ENCODE results near the gene EP300. TPM values are rescaled to one million over a fixed set of nuclear protein-coding genes. Genes with fewer than 3 reads are reported as not detected.

Gene EP300
- polyA plus RNA-seq, 1 experiment: 13.0 TPM

DNA sequence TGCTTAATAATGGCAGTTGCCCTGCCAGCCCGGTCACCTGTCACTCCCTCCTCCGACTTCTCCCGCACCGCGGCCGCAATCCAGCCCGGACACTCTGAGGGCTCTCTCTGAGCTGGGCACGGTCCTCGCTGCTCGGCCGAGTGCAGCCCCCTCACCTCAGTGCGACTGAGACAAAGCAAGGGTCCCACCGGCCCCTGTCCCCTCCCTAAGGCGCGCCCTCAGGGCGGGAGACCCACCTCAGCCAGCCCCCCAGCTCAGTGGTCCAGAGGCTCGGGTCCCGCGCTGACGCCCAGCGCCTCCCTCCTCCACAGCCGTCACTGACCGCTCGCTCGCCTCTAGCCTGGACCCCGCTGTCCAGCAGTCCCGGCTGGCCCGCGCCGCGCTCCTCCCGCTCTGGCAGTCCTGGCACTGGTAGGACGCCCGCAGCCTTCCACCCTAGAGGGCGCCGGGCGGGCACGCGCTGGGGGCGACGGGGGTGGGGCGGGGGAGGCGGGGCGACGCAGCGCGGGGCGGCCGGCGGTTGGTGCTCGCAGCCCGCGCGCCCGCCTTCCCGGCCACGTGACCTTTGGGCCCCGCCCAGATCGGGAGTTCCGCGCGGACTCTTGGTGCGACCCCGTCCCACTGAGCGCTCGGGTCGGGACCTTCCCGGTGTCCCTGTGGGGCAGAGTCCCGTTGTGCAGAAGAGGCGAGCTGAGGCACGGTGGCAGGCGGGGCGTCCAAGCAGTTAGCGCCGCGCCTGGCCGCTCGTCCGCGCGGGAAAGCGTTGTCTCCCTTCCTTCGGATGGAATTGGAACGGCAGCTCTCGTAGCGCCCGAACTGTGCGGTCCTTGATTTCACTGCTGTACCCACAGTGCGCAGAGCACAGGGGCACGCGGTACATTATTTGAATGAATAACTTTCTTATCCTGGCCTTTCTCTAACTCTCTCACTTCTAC, 104.9 kb downstream of the EP300 start:
- DNase-seq (ENCODE audit: low read depth): no peak
- H3K27me3 ChIP-seq (ENCODE audit: control insufficient read depth, insufficient read depth, low read length): no peaks in the 10 kb centered on the region; the same call in 1 of the 2 replicates
- peak overlapping the region; percentile 69 for H3K4me3 ChIP-seq (ENCODE audit: low read depth, low read length)
- POLR2A ChIA-PET: no interaction called here
- TF ChIP-seq, protein P1, sequence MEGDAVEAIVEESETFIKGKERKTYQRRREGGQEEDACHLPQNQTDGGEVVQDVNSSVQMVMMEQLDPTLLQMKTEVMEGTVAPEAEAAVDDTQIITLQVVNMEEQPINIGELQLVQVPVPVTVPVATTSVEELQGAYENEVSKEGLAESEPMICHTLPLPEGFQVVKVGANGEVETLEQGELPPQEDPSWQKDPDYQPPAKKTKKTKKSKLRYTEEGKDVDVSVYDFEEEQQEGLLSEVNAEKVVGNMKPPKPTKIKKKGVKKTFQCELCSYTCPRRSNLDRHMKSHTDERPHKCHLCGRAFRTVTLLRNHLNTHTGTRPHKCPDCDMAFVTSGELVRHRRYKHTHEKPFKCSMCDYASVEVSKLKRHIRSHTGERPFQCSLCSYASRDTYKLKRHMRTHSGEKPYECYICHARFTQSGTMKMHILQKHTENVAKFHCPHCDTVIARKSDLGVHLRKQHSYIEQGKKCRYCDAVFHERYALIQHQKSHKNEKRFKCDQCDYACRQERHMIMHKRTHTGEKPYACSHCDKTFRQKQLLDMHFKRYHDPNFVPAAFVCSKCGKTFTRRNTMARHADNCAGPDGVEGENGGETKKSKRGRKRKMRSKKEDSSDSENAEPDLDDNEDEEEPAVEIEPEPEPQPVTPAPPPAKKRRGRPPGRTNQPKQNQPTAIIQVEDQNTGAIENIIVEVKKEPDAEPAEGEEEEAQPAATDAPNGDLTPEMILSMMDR (IDR thresholded peaks at IDR 0.05; ENCODE audit: insufficient read depth, low read depth, low read length): peak; percentile 36
- CTCF ChIA-PET: interaction anchor here (0.8 to 1.3 kb wide), 4 partner anchors 42 to 346 kb away, joined by 3 read pairs; partner anchors contain the start of gene POLR3H
- H3K36me3 ChIP-seq (ENCODE audit: control insufficient read depth, insufficient read depth, low read length): no peaks in the 10 kb centered on the region

DNA sequence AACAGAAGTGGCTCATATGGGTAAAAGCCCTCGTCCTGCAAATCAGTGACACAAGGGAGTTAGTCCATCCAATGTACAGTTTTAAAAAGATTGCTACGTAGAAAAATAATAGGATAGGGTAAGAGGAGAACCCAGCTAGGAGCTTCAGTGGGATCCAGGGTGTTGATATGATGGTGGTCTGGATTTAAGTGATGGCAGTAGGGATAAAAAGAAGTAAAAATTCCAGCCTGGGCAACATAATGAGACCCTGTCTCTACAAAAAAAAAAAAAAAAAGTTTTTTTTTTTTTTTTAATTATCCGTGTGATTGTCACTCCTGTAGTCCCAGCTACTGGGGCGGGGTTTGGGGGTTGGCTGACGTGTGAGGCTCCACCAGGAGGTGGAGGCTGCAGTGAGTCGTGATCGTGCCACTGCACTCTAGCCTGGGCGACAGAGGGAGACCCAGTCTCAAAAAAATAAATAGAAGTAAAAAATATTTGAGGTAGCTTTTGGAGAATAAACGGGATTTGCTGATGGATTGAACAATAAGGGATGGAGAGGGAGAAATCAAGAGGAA, 105.7 kb downstream of the EP300 start:
- TF ChIP-seq, protein P1 (IDR thresholded peaks at IDR 0.05; ENCODE audit: insufficient read depth, low read depth, low read length): no peak
- H3K27me3 ChIP-seq (ENCODE audit: control insufficient read depth, insufficient read depth, low read length): no peaks in the 10 kb centered on the region; the same call in 1 of the 2 replicates
- H3K4me3 ChIP-seq (ENCODE audit: low read depth, low read length): peak overlapping the region; percentile 69
- no peaks in the 10 kb centered on the region for H3K36me3 ChIP-seq (ENCODE audit: control insufficient read depth, insufficient read depth, low read length)
- ChIA-PET CTCF (interaction anchor here (0.9 to 1.3 kb wide), 3 partner anchors 110 to 346 kb away, joined by 3 read pairs; partner anchors contain the start of gene POLR3H), POLR2A (no interaction called here)
- no peak for DNase-seq (ENCODE audit: low read depth)

DNA sequence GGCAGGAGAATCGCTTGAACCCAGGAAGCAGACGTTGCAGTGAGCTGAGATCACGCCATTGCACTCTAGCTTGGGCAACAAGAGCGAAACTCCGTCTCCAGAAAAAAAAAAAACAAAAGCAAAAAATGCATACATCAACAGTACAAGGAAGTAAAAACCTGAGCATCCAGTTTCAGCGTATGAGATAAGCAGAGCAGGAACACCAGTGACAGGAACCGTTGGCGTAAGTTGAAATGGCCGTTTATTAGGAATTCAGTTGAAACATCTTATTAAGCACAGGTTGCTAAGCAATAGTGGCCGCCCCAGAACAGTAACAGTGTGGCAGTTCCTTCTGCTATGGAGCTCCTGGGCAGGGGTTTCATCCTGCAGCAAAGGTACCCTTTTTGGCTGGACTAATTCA, 108.7 kb downstream of the EP300 start:
- ChIA-PET POLR2A (no interaction called here), CTCF (no interaction called here)
- DNase-seq (ENCODE audit: low read depth): no peak
- H3K36me3 ChIP-seq (ENCODE audit: control insufficient read depth, insufficient read depth, low read length): no peaks in the 10 kb centered on the region
- TF ChIP-seq, protein P1 (IDR thresholded peaks at IDR 0.05; ENCODE audit: insufficient read depth, low read depth, low read length): no peak
- no peak overlapping the region for H3K4me3 ChIP-seq (ENCODE audit: low read depth, low read length)
- H3K27me3 ChIP-seq (ENCODE audit: control insufficient read depth, insufficient read depth, low read length): no peaks in the 10 kb centered on the region; the same call in 1 of the 2 replicates

DNA sequence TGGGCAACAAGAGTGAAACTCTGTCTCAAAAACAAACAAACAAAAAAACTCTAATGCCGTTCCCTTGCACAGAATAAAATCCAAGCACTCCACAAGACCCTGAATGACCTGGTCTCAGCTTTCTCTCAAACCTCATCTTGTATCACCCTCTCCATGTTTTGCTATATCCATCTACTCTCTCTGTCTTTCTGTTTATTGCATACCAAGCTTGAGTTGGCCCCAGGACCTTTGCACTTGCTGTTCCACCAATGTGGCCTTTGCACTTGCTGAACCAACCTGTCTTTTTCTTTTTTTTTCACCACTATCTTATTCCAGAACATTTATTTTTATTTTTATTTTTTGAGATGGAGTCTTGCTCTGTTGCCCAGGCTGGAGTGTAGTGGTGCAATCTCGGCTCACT, 110.7 kb downstream of the EP300 start:
- no peak overlapping the region for H3K4me3 ChIP-seq (ENCODE audit: low read depth, low read length)
- no peak for DNase-seq (ENCODE audit: low read depth)
- TF ChIP-seq, protein P1 (IDR thresholded peaks at IDR 0.05; ENCODE audit: insufficient read depth, low read depth, low read length): no peak
- ChIA-PET POLR2A (interaction anchor here (0.7 kb wide), 1 partner anchor 229 kb away, joined by 4 read pairs; no protein-coding TSS in a partner anchor), CTCF (no interaction called here)
- no peaks in the 10 kb centered on the region for H3K36me3 ChIP-seq (ENCODE audit: control insufficient read depth, insufficient read depth, low read length)
- no peaks in the 10 kb centered on the region; the same call in 1 of the 2 replicates for H3K27me3 ChIP-seq (ENCODE audit: control insufficient read depth, insufficient read depth, low read length)

DNA sequence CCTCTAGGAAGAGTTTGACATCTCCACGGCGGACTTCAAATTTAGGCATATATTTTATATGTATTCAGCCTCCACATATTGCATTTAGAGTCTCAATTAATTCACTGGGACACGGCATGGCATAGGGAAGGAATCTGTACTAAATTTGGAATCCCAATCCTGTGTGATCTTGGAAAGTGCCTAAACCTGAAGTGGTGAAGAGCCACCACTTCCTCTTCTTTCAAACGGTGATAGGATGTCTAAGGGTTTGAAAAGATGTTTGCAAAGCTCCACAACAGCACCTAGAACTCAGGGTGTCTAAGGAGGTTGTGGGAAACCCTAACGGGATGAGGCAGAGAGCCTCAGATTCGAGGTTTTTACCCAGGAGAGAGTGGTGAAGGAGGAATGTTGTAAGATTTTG, 111.7 kb downstream of the EP300 start:
- no peaks in the 10 kb centered on the region; the same call in 1 of the 2 replicates for H3K27me3 ChIP-seq (ENCODE audit: control insufficient read depth, insufficient read depth, low read length)
- TF ChIP-seq, protein P1 (IDR thresholded peaks at IDR 0.05; ENCODE audit: insufficient read depth, low read depth, low read length): no peak
- no peak for DNase-seq (ENCODE audit: low read depth)
- no peaks in the 10 kb centered on the region; the same call in 1 of the 2 replicates for H3K36me3 ChIP-seq (ENCODE audit: control insufficient read depth, insufficient read depth, low read length)
- ChIA-PET CTCF (no interaction called here), POLR2A (no interaction called here)
- H3K4me3 ChIP-seq (ENCODE audit: low read depth, low read length): no peak overlapping the region
